Measurements from ENCODE around the gene FBXW5.

- TF ChIP-seq ZNF274 (IDR thresholded peaks at IDR 0.05; ENCODE audit: low read depth, low read length), result no peak
- no peak for TF ChIP-seq SUZ12 (IDR thresholded peaks at IDR 0.05; ENCODE audit: extremely low read depth, insufficient read depth, insufficient read length)
- no peak for TF ChIP-seq YY1 (IDR thresholded peaks at IDR 0.05; ENCODE audit: insufficient read depth, insufficient read length)
These were observed 30.4 kb upstream of the FBXW5 start for GRCh38 chr9:136974817-136975535.
